GM12878 (cell line): ENCODE measurements around the gene SLC38A1. TPM values are rescaled to one million over a fixed set of nuclear protein-coding genes. Genes with fewer than 3 reads are reported as not detected.

Experiments
- CBFB ChIP-seq: IDR thresholded peaks from 2 replicates; pipeline ENCODE4 v1.6.1; 2016; ENCODE audit warnings: antibody characterized with exemption, low read depth
- CHD2 ChIP-seq: IDR thresholded peaks from 2 replicates; pipeline ENCODE4 v1.6.1; 2011; ENCODE audit warnings: low read depth, low read length, improper control_type of control experiment, borderline replicate concordance
- ELK1 ChIP-seq: IDR thresholded peaks from 2 replicates; pipeline ENCODE4 v1.6.1; 2012; ENCODE audit warnings: low read depth, low read length, improper control_type of control experiment
- EZH2 ChIP-seq: IDR thresholded peaks from 2 replicates; pipeline ENCODE4 v1.6.1; 2012; ENCODE audit warnings: low read depth, mild to moderate bottlenecking, control low read depth, inconsistent platforms, low read length, borderline replicate concordance; ENCODE audit not compliant: control insufficient read depth
- IRF3 ChIP-seq: fragments of 450-650 bp; IDR thresholded peaks from 2 replicates; pipeline ENCODE4 v1.6.1; 2014; ENCODE audit warnings: mild to moderate bottlenecking
- IRF4 ChIP-seq: IDR thresholded peaks from 2 replicates; pipeline ENCODE4 v1.6.1; 2011; ENCODE audit warnings: low read depth, low read length
- KAT2A ChIP-seq: conservative IDR thresholded peaks from 2 replicates; pipeline ENCODE4 v1.6.1; 2011; ENCODE audit warnings: low read depth, low read length; ENCODE audit not compliant: control insufficient read depth
- MAX ChIP-seq: IDR thresholded peaks from 2 replicates; pipeline ENCODE4 v1.6.1; 2012; ENCODE audit warnings: low read depth, low read length, improper control_type of control experiment
- MEF2A ChIP-seq: IDR thresholded peaks from 2 replicates; pipeline ENCODE4 v1.6.1; 2011; ENCODE audit warnings: low read depth, mild to moderate bottlenecking, low read length, moderate library complexity; ENCODE audit not compliant: insufficient read depth
- MTA3 ChIP-seq: IDR thresholded peaks from 2 replicates; pipeline ENCODE4 v1.6.1; 2012; ENCODE audit warnings: low read length, inconsistent platforms, borderline replicate concordance
- MXI1 ChIP-seq: fragments of 150-350 bp; IDR thresholded peaks from 2 replicates; pipeline ENCODE4 v1.6.1; 2011; ENCODE audit warnings: low read depth, mild to moderate bottlenecking, inconsistent platforms, low read length, improper control_type of control experiment
- MYC ChIP-seq: IDR thresholded peaks from 2 replicates; pipeline ENCODE4 v1.6.1; 2011; ENCODE audit warnings: mild to moderate bottlenecking, low read length, moderate library complexity, inconsistent platforms; ENCODE audit not compliant: insufficient read depth, insufficient replicate concordance, insufficient read length, severe bottlenecking
- NFIC ChIP-seq: IDR thresholded peaks from 2 replicates; pipeline ENCODE4 v1.6.1; 2012; ENCODE audit warnings: low read depth, mild to moderate bottlenecking, inconsistent platforms, low read length, moderate library complexity
- NFXL1 ChIP-seq: fragments of 450-650 bp; IDR thresholded peaks from 2 replicates; pipeline ENCODE4 v1.6.1; 2017; ENCODE audit warnings: antibody characterized with exemption, mild to moderate bottlenecking, borderline replicate concordance
- RAD21 ChIP-seq: IDR thresholded peaks from 2 replicates; pipeline ENCODE4 v1.6.1; 2011; ENCODE audit warnings: mild to moderate bottlenecking, low read depth, low read length, moderate library complexity; ENCODE audit not compliant: insufficient read depth
- REST ChIP-seq: IDR thresholded peaks from 2 replicates; pipeline ENCODE4 v1.6.1; 2012; ENCODE audit warnings: mild to moderate bottlenecking, low read depth, low read length
- RUNX3 ChIP-seq: IDR thresholded peaks from 2 replicates; pipeline ENCODE4 v1.6.1; 2012; ENCODE audit warnings: low read length, inconsistent platforms
- SIN3A ChIP-seq: IDR thresholded peaks from 2 replicates; pipeline ENCODE4 v1.6.1; 2012; ENCODE audit warnings: low read depth, low read length, improper control_type of control experiment
- TCF3 ChIP-seq: IDR thresholded peaks from 2 replicates; pipeline ENCODE4 v1.6.1; 2012; ENCODE audit warnings: low read depth, mild to moderate bottlenecking, low read length, borderline replicate concordance; ENCODE audit not compliant: insufficient read depth
- USF1 ChIP-seq: IDR thresholded peaks from 2 replicates; pipeline ENCODE4 v1.6.1; 2011; ENCODE audit warnings: borderline replicate concordance, low read depth, mild to moderate bottlenecking, moderate library complexity, mixed read lengths, low read length; ENCODE audit not compliant: insufficient read depth; ENCODE audit errors: extremely low read length
- YY1 ChIP-seq: IDR thresholded peaks from 2 replicates; pipeline ENCODE4 v1.6.1; 2011; ENCODE audit warnings: low read depth, mild to moderate bottlenecking, low read length
- ZNF207 ChIP-seq: fragments of 450-650 bp; IDR thresholded peaks from 2 replicates; pipeline ENCODE4 v1.6.1; 2014; ENCODE audit warnings: antibody characterized with exemption, mild to moderate bottlenecking, borderline replicate concordance
- ZNF24 ChIP-seq: fragments of 450-650 bp; IDR thresholded peaks from 2 replicates; pipeline ENCODE4 v1.6.1; 2017; ENCODE audit warnings: antibody characterized with exemption, mild to moderate bottlenecking
- polyA plus RNA-seq, 11 experiments: library from polyadenylated mRNA; depleted of rRNA in 4 of 11; unstranded in 6 of 11; stranded (reverse) in 5 of 11; fragments of >200 nt; fragmentation: Nextera tagmentation in 4 of 11; fragmentation: Illumina TruSeq in 1 of 11; extraction: Ambion mirVana in 4 of 11; extraction: Trizol in 1 of 11; gene quantifications; 1 replicate in 1 of 11; 2 replicates in 10 of 11; pipeline versions ENCODE4 v1.2.1 to v1.2.3, GENCODE V29; 2011 to 2016; ENCODE audit warnings: inconsistent platforms in 2 of 11, missing spikeins in 2 of 11, low read depth in 1 of 11
- total RNA-seq, 4 experiments: library from RNA; depleted of rRNA in 3 of 4; stranded (reverse); fragments of >200 nt in 3 of 4; fragmentation: Illumina TruSeq in 1 of 4; extraction: Trizol in 1 of 4; gene quantifications; 2 replicates each; pipeline versions ENCODE4 v1.2.1 to v1.2.3, GENCODE V29; 2013 to 2021

The SLC38A1 gene
- total and polyA plus RNA-seq, 10 of the 15 experiments (the other 5 are each of a cell fraction or from before 2014, with no cell fraction given): 38.1 to 191 (median 144) TPM

GRCh38 chr12:46217541-46218321 is 51.1 kb downstream of the SLC38A1 start (continued):
- TF ChIP-seq ELK1 (no peak; the same call in 1 of the 2 replicates), RUNX3 (peak; percentile 100), YY1 (0 out of 2 replicates have a peak, but pooled peaks have one; percentile 9), KAT2A (no peak), MEF2A (peak; percentile 96), MTA3 (peak; percentile 97), USF1 (no peak), SIN3A (no peak), IRF4 (peak; percentile 92), ZNF207 (peak; percentile 32; the same call in 1 of the 2 replicates), NFXL1 (no peak), CHD2 (peak; percentile 67), REST (no peak), MYC (no peak), TCF3 (no peak), CBFB (peak; percentile 99), RAD21 (no peak), NFIC (peak; percentile 98), ZNF24 (0 out of 2 replicates have a peak, but pooled peaks have one; percentile 18), MXI1 (0 out of 2 replicates have a peak, but pooled peaks have one; percentile 28), EZH2 (peak; percentile 99; the same call in 1 of the 2 replicates), IRF3 (no peak), MAX (no peak)
